HepG2 (cell line): ENCODE data around the gene PSAPL1. TPM values are rescaled to one million over a fixed set of nuclear protein-coding genes. Genes with fewer than 3 reads are reported as not detected.

Experiments used
- ATAC-seq: fragments of 200-7000 bp; cut with Tn5 transposase; 3 replicates; pipeline ENCODE4 v1.9.1; 2020; ENCODE audit warnings: mild to moderate bottlenecking, moderate library complexity
- BruUV-seq: library from RNA; stranded (reverse); fragments of 400-500 nt; replicated peaks from 2 replicates; lab custom pipeline; 2021; lab: Mats Ljungman, UMichigan
- CTCF ChIA-PET: fragments of 300-600 bp; formaldehyde crosslinking; extraction: SDS; loops from one replicate; lab custom pipeline; 2021; ENCODE audit warnings: low total read pairs, inconsistent platforms, low intra/inter-chr PET ratio; lab: Yijun Ruan, JAX
- POLR2A ChIA-PET: fragments of 350-600 bp; sonication (Branson Sonifier 250); formaldehyde crosslinking; loops from one replicate; lab custom pipeline; 2020; ENCODE audit warnings: antibody characterized with exemption, inconsistent platforms; lab: Yijun Ruan, JAX
- DNase-seq: peaks from one replicate; pipeline ENCODE4 v3.0.0-alpha.2; 2015; ENCODE audit warnings: low spot score
- FAIRE-seq: peaks from 3 replicates; lab custom pipeline; 2011; peaks lifted over from hg19 to GRCh38; lab: Jason Lieb, UNC
- H2AFZ ChIP-seq: one replicate; pipeline ENCODE4 v1.6.1; 2011; ENCODE audit warnings: low read length, inconsistent platforms
- H3K27ac ChIP-seq: fragments of 300-600 bp; 3 replicates; pipeline ENCODE4 v1.8.0; 2011; ENCODE audit warnings: mixed run types, mild to moderate bottlenecking, mixed read lengths, low read length, inconsistent platforms; ENCODE audit not compliant: insufficient read depth; ENCODE audit errors: extremely low read length
- H3K27me3 ChIP-seq, 2 experiments: fragments of 200-600 bp in 1 of 2; 2 replicates in 1 of 2; 3 replicates in 1 of 2; pipeline versions ENCODE4 v1.6.0 to v1.8.0; 2011; ENCODE audit warnings: low read length in 2 of 2, mild to moderate bottlenecking in 2 of 2, moderate library complexity in 2 of 2, inconsistent platforms in 1 of 2; ENCODE audit not compliant: insufficient read depth in 2 of 2, control insufficient read depth in 1 of 2
- H3K36me3 ChIP-seq, 2 experiments: fragments of 200-600 bp in 1 of 2; replicated peaks in 1 of 2; 2 replicates in 1 of 2; 3 replicates in 1 of 2; pipeline versions ENCODE4 v1.5.1 to v1.8.0; 2011; ENCODE audit warnings: low read length in 2 of 2, inconsistent platforms in 1 of 2; ENCODE audit not compliant: insufficient read depth in 2 of 2, control insufficient read depth in 1 of 2
- H3K4me1 ChIP-seq: 2 replicates; pipeline ENCODE4 v1.5.1; 2012; ENCODE audit warnings: low read length, inconsistent platforms; ENCODE audit not compliant: insufficient read depth
- H3K4me2 ChIP-seq: 2 replicates; pipeline ENCODE4 v1.6.0; 2011; ENCODE audit warnings: low read depth, low read length, inconsistent platforms
- H3K4me3 ChIP-seq, 3 experiments: fragments of 200-600 bp in 1 of 3; sonication (generic), shearing (Covaris generic) in 1 of 3; replicated peaks in 1 of 3; 2 replicates each; pipeline ENCODE4 v1.5.1; 2011 to 2016; ENCODE audit warnings: low read length in 3 of 3, inconsistent platforms in 2 of 3, low read depth in 2 of 3, mild to moderate bottlenecking in 2 of 3, control low read depth in 1 of 3, mixed read lengths in 1 of 3; ENCODE audit not compliant: insufficient read depth in 1 of 3
- H3K79me2 ChIP-seq: one replicate; pipeline ENCODE4 v1.6.1; 2011; ENCODE audit warnings: low read length, inconsistent platforms; ENCODE audit not compliant: insufficient read depth
- H3K9ac ChIP-seq: 2 replicates; pipeline ENCODE4 v1.6.0; 2011; ENCODE audit warnings: mild to moderate bottlenecking, low read depth, low read length, inconsistent platforms; ENCODE audit not compliant: insufficient read depth
- H3K9me3 ChIP-seq: 2 replicates; pipeline ENCODE4 v1.5.1; 2012; ENCODE audit warnings: mild to moderate bottlenecking, low read length
- H4K20me1 ChIP-seq: 2 replicates; pipeline ENCODE4 v1.6.0; 2011; ENCODE audit warnings: inconsistent platforms, mild to moderate bottlenecking, low read length, moderate library complexity; ENCODE audit not compliant: insufficient read depth
- HDAC2 ChIP-seq: sonication (generic); formaldehyde crosslinking; IDR thresholded peaks from 2 replicates; pipeline ENCODE4 v1.4.0; 2020; ENCODE audit warnings: missing genetic modification reagents
- NFIC ChIP-seq: IDR thresholded peaks from 2 replicates; pipeline ENCODE4 v1.6.1; 2012; ENCODE audit warnings: mild to moderate bottlenecking, low read length, inconsistent platforms
- RAD21 ChIP-seq: fragments of 450-650 bp; formaldehyde crosslinking; IDR thresholded peaks from 2 replicates; pipeline ENCODE4 v1.5.0; 2020; ENCODE audit warnings: mild to moderate bottlenecking
- STAG1 ChIP-seq: sonication (generic); formaldehyde crosslinking; IDR thresholded peaks from 2 replicates; pipeline ENCODE4 v1.4.0; 2020; ENCODE audit warnings: missing genetic modification reagents
- ZNF317 ChIP-seq: sonication (generic); formaldehyde crosslinking; IDR thresholded peaks from 2 replicates; pipeline ENCODE4 v1.5.0; 2020; ENCODE audit warnings: mild to moderate bottlenecking, missing genetic modification reagents
- WGBS: methylation state at CpG from one replicate; pipeline ENCODE4 v1.1.6; 2017; ENCODE audit warnings: low lambda C conversion rate; 5-methylcytosine and 5-hydroxymethylcytosine counted together
- in situ Hi-C: cut with HindIII; loops from 2 replicates; pipeline ENCODE4 v1.10.0; 2017; ENCODE audit warnings: low pct_unique_long_range_greater_than_20kb; ENCODE audit not compliant: extremely low pct_ligation_motif_present
- intact Hi-C: fragments of 100-400 bp; cut with micrococcal nuclease; formaldehyde crosslinking; loops from one replicate; pipeline ENCODE4 v1.10.0; 2022; ENCODE audit not compliant: unreplicated experiment
- polyA plus RNA-seq, 8 experiments: library from polyadenylated mRNA; depleted of rRNA in 3 of 8; stranded (reverse) in 7 of 8; unstranded in 1 of 8; fragments of >200 nt; fragmentation: Illumina TruSeq in 4 of 8; extraction: Trizol in 4 of 8; gene quantifications; 2 replicates each; pipeline versions ENCODE4 v1.2.1 to v1.2.3, GENCODE V29; 2011 to 2016; ENCODE audit warnings: low read depth in 4 of 8, missing spikeins in 1 of 8, mixed read lengths in 1 of 8; ENCODE audit not compliant: insufficient read depth in 1 of 8
- total RNA-seq, 5 experiments: library from RNA; depleted of rRNA; stranded (reverse); fragments of >200 nt; fragmentation: Illumina TruSeq; extraction: Trizol; gene quantifications; 2 replicates each; pipeline ENCODE4 v1.2.3, GENCODE V29; 2016; ENCODE audit warnings: low read depth in 1 of 5

PSAPL1 gene
- total and polyA plus RNA-seq, 2 of the 13 experiments (the other 11 are each of a cell fraction or from before 2014, with no cell fraction given): 0.02 to 0.16 TPM

DNA sequence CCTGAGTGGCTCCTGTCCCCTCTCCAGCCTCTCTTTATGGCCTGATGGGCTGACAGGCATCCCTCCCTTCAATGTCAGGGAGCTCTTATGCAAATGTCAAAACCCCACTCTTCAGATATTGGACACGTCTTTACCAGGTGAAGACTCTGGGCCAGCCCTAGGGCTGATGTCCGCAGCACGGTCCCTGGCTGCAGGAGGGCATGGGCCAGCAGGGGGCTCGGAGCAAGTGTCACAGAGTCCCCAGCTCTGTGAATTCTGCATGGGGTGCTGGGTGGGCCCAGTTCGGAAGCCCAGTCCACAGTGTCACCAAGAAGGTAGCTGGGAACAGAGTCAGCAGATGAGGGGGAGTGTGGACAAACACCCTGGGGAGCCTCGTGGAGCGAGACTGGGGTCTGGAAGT, 39.6 kb upstream of the PSAPL1 start:
- Histone ChIP-seq H3K27ac (no peak overlapping the region), H4K20me1 (no peaks in the 10 kb centered on the region), H3K9me3 (no peaks in the 10 kb centered on the region), H3K79me2 (no peaks in the 10 kb centered on the region), H3K9ac (no peak overlapping the region), H2AFZ (no peak overlapping the region), H3K27me3 (peaks cover 0 to 50% of the 10 kb centered on the region in 2 experiments; a peak in 4 of 5 replicates), H3K4me2 (no peak overlapping the region), H3K4me3 (no peak overlapping the region), H3K4me1 (peaks cover 6% of the 10 kb centered on the region), H3K36me3 (no peaks in the 10 kb centered on the region)
- TF ChIP-seq STAG1 (CRISPR knock-in tag) (peak; percentile 18; the same call in 1 of the 2 replicates), RAD21 (CRISPR knock-in tag) (peak; percentile 11; the same call in 1 of the 2 replicates), NFIC (no peak), HDAC2 (CRISPR knock-in tag) (no peak)
- ATAC-seq: peak; percentile 60
- 0% methylated on average over 1 of the region's 7 CpGs for WGBS
- CTCF ChIA-PET: no interaction called here
- DNase-seq: no peak
- in situ Hi-C loops (no loop called here), intact Hi-C loops (no loop called here)
- FAIRE-seq: no peak
- BruUV-seq: no TSS peak
- POLR2A ChIA-PET: no interaction called here

DNA sequence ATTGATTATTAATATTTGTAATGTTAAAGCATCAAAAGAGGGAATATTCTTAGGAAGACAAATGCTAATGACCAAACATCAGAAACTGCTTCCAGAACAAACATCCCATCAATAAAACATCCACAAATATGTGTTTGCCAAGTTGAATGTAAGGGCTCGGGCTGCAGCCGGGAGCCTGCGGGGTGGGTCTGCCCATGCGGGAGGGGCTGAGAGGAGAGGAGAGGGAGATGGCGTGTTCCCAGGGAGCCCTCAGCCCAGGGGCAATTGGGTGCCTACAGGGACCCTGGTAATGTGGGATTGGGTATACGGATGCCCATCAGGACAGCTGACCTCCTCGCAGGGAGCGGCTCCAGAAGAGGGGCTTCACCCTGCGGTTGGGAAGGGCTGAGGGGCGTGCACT, 38.4 kb upstream of the PSAPL1 start:
- Histone ChIP-seq H3K79me2 (no peaks in the 10 kb centered on the region), H3K9me3 (no peaks in the 10 kb centered on the region), H3K27ac (no peak overlapping the region), H3K36me3 (no peaks in the 10 kb centered on the region), H3K4me2 (no peak overlapping the region), H3K9ac (no peak overlapping the region), H4K20me1 (no peaks in the 10 kb centered on the region), H2AFZ (no peak overlapping the region), H3K27me3 (peaks cover 1 to 45% of the 10 kb centered on the region in 2 experiments; a peak in 4 of 5 replicates), H3K4me3 (no peak overlapping the region), H3K4me1 (no peaks in the 10 kb centered on the region)
- ATAC-seq (no peak), FAIRE-seq (no peak), DNase-seq (no peak)
- CTCF ChIA-PET: no interaction called here
- no TSS peak for BruUV-seq
- in situ Hi-C loops: no loop called here
- intact Hi-C loops: no loop called here
- TF ChIP-seq ZNF317 (CRISPR knock-in tag): no peak
- 50% methylated on average over 8 of the region's 10 CpGs for WGBS
- POLR2A ChIA-PET: no interaction called here
